ENCODE results near the gene TAS2R8.
"Not testable (repeated sequence)": the region's sequence is repeated elsewhere in the genome, so short reads cannot be mapped to it uniquely, and the experiment has no call there.

Gene TAS2R8, protein sequence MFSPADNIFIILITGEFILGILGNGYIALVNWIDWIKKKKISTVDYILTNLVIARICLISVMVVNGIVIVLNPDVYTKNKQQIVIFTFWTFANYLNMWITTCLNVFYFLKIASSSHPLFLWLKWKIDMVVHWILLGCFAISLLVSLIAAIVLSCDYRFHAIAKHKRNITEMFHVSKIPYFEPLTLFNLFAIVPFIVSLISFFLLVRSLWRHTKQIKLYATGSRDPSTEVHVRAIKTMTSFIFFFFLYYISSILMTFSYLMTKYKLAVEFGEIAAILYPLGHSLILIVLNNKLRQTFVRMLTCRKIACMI

DNA sequence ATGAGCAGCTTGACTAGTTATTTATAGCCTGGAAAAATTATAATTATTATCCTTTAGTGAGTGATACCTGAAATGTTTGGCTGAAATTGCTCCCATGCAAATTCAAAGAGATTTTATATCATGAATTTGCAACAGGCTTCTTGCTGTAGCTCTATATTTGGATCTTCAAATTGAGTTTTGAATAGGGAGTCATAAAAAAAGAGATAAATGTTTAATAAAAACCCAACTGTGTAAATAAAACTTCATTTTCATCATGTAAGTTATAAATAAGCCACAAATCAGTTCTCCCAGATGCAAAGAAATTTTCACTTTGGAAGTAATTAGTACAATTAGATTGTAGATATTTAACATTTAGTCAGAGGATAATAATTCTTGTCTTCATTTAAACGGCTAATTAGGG lies at the start of gene TAS2R8:
TSS of gene TAS2R8 (minus strand) at position 101 of the 400 bp plus-strand sequence. CDS start 306 bp downstream, outside the sequence.
- no peak for DNase-seq

DNA sequence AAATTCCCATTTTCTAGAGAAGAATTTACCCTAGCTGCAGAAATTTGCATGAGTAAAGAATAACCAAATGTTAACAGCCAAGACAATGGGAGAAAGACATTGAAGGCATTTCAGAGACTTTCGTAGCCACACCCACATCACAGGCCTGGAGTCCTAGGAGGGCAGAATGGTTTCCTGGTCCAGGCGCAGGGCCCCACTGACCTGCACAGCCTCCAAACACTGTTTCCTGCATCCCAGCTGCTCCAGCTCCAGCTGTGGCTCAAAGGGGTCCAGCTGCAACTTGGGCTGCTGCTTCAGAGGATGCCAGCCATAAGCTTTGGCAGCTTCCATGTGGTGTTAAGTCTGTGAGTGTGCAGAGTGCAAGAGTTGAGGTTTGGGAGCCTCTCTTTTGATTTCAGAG lies 48.7 kb upstream of the TAS2R8 start:
- DNase-seq = no peak

DNA sequence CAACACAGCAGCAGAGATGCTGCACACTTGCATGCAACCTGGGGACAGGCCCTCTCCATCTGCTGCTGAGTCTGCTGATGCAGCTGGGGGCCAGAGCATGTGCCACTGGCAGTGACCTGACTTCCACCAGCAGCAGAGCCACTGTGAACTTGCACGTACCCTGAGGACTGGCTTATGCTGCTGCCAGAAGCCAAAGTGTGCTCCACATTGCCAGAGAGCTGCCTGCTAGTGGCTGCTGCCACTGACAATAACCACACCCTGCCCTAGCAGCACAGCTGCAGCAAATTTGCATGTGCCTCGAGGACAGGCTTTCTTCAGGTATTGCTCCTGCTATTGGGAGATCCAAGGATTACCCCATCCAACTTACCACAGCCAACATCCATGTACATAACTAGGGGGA lies 46.7 kb upstream of the TAS2R8 start:
- no peak for DNase-seq

DNA sequence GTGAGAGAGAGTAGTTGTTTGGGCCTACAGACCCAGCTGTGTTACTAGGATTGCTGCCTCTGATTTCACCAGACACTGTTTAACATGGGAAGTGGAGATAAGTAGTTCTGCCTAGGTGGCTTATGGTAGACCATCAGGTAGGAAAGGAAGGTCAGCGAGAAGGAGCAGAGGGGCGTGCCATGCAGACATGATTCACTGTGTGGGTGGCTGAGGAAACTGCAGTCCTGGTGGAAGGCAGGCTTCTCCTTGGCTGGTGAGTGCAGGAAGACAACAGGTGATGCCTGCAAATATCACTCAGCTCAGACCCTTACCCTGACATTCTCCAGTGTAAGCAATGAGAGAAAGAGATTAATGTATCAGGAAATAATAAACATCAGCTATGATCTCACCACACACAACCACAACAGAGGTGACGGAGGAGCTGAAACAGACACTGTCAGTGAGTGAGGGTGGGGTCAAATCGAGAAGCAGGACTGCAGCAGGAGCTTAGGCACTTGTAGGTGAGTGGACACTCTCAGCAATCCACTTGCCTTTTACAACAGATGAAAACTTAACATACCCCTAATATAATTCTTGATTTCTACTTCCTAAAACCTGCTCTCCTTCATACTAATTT lies 44.3 kb upstream of the TAS2R8 start:
- no peak for DNase-seq

DNA sequence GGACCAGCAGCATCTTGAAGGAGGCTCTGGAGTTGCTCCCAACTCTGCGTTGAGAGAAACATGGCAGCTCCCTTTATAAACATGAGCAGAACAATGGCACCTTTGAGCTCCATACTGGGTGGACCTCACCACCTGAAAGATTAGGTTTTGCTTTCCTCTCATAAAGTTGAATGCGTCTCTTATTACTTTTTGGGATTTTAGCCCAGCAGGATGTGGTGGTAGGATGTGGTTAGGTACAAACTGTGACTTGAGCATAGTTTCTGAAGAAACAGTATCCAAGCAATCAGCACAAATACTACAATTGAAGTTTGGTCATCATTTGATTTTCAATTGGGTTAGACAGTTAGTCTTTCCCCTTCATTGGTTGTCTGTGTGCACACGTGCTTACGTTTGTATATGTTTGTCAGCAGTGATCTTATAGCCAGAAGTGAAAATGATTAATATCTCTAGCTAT lies 42.4 kb upstream of the TAS2R8 start, which contains the start of gene PRR4:
TSS of gene PRR4 (minus strand) at position 51 of the 454 bp plus-strand sequence. CDS start at position 13, 38 bp downstream.
- no peak for DNase-seq

DNA sequence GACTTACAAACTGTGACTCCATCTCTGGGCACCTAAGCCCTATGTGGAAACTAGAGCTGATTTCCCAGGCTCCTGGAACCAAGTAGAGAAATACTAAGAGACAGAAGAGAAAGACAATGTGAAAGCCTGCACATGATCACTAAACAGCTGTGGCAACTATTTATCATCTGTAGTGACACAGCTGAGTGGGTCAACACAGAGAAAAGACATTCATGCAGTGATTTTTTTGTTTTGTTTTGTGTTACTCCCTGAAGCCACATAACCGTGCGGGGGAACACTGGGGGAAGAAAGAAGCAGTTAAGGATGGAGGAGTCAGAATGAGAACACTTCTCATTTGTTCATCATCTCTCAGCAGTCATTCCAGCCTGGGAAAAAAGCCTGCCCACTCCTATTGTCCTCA lies 40.7 kb upstream of the TAS2R8 start:
- no peak for DNase-seq

DNA sequence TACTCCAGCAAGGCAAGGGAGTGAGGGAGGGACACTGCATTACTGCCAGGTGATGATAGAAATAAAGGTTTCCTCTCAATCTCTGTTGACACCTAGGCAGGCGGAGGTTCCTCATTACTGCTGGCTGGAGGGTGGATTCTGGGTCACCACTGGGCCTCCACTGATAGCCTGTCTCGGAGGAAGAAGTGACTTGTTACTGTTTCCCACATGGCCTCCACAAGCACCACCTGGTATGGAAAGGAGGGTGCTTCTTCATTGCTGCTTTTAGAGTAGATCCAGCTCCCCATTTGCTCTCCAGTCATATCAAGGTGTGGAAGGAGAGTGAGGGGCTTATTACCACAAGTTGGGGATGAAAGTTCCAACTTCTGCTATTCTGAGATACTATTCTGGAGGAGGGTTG lies 35.8 kb upstream of the TAS2R8 start:
- no peak for DNase-seq

DNA sequence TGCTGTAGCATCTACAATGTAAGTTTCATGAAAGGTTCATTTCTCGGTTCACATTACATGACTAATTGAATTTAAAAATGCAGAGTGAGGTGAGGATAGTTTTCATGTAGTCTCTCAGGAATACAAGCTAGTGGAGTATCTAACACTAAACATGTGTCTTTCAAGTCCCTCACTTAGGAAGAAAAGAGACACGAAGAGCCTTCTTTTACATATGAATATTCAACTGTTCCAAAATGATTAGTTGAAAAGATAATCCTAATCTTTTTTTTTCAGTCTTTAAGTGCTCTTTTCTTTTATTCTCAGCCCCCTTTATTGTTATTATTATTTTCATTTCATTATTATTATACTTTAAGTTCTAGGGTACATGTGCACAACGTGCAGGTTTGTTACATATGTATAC lies 31.4 kb upstream of the TAS2R8 start:
- no peak for DNase-seq

DNA sequence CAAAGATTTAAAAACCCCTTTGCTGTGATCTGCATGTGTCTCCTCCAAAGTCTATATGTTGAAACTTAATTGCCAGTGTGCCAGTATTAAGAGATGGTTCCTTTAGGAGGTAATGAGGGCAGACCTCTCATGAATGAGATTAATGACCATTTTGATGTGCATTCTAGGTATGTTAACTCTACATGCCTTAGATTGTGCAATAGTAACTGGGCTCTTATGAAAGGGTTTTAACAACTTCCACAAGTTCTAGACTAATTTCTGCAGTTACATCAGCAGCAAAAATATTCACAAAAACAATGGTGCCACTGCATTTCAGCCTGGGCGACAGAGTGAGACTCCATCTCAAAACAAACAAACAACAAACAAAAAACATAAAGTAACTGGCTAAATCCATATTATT lies 22.9 kb upstream of the TAS2R8 start:
- no peak for DNase-seq

DNA sequence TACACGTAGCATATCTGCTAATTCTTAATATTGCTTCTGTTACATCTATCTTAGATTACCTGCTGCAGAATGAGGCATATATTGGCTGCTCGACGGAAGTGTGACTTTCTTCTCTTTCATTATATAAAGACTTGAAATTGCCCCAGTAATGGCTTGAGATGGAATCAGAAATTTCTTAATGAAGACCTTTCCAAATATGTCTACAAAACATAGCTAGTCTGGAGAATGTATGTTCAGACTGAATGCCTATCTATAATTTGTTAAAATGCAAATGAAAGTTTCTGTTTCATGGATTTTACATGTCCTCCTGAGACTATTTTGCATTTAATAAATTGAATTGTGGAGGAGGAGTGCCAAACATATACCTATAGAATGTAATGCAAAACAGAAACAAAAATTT lies 19.2 kb upstream of the TAS2R8 start, which contains the start of gene TAS2R10:
TSS of gene TAS2R10 (minus strand) at position 101 of the 400 bp plus-strand sequence. CDS start at position 12, 89 bp downstream.
- no peak for DNase-seq

DNA sequence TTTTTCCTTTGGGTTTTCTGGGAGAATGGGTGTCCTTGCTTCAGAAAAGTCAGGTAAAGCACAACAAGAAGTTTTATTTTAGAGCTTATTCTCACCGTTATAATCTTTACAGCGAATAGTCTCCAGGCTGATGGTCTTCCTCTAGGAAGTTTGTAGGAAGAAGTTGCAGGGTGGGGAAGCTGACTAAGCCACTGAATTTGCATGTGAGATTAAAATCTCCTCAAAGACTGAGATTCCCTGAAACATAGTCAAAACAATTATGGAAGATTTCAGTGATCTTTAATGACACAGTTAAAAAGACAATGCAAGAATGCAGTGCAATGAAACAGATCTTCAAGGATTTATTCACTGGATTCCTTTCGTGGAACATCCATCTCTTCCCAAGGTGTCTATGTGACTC lies 17.9 kb upstream of the TAS2R8 start:
- no peak for DNase-seq

DNA sequence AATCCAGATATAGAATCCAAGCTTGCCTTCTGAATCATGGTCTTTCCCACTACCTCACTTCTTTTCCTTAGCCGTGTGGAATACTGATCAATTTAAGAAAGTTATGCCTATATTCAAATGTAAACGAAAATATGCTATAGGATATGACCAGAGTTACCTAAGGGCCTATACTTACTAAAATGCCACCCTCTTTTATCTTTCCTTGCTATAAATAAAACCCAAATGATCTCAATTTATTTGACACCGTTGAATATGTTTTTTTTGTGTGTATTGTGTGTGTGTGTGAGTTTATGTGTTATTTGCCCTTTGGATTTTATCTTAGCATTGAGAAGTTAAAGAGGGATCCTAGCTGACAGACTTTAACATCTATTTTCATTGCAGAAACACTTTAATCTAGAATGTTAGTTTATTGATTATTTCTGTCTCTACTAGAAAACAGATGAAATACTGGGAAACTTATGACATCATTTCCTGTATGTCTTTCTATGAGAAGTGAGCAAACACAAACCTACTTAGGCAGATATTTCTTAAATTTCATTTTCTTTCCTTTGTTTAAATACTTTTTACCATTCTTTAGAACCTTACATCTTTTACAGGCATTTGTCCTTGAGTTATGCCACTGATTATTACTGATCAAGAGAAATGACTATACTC lies 4.9 kb upstream of the TAS2R8 start:
- no peak for DNase-seq

DNA sequence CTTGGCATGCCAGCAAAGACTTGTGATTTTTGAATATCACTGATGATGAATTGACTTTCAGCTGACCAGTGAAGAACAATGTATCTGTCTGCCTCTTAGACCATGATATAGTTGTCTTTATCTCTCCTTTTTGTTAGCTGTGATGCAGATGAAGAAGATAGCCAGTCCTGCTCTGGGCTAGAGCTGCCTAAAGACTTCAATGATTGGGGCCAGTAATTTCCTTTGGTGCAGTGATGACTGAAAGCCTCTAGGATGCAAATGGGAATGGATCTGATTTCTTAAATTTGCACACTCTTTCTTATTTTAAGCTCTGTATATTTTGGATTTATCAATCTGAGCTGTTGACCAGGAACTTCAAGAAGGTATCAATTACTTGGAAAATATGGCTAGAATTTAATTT lies 3.0 kb upstream of the TAS2R8 start, which contains the start of gene TAS2R9:
TSS of gene TAS2R9 (minus strand) at position 101 of the 400 bp plus-strand sequence. CDS start at position 8, 93 bp downstream.
- DNase-seq = no peak

DNA sequence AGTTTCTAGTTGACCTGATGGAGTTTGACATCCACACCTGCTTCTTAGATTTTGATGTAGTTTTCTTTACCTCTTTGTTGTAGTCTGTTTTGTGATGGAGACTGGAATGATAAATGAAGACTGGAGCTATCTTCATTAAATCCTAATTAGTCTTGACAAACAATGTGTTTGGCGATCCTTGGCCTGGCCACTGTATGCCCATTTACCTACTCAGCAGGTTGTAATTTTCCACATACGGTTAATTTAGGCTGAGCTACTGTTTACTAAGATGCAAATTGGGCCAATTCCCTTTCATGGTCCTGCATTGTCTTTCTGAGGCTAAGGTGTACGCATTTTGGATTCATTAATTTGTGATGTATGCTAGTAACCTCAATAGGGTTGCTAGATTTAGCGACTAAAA lies 4.5 kb downstream of the TAS2R8 start, which contains the start of gene TAS2R7:
TSS of gene TAS2R7 (minus strand) at position 41 of the 400 bp plus-strand sequence. CDS start 57 bp downstream, outside the sequence.
- no peak for DNase-seq

DNA sequence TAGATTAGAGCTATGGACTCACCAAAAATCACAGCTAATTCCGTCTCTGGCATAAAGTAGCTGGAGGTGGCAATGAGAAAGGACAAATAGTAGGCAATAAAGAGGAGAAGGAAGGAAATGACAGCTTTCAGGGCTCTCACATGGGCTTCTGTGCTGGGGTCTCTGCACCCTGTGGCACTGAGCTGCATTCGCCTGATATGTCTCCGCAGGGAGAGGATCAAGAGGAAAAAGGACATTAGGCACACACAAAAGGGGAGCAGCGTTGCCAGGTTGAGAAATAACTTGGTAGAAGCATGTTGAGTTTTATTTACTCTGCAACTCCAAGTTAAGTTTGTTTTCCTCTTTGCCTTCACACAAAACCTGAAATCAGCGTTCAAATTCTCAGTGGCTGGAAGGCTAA lies 5.3 kb downstream of the TAS2R8 start:
- DNase-seq = no peak

DNA sequence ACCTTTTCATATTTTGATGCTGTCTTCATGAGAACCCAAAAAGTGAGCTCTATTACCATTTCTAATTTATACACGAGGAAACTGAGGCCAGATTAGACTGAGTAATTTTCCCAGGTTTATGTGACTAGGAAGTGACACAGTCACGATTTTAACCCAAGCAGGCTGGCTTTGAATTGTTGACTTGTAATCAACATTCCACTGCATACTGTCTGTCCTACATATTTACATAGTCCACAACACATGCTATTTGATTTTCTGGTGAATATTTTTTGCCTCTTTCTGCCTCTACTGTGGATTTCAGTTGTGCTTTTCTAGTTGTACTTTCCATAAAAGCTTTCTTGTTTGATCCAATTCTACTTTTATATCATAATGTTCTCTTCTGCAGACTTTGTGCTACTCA lies 12.9 kb downstream of the TAS2R8 start:
- no peak for DNase-seq

DNA sequence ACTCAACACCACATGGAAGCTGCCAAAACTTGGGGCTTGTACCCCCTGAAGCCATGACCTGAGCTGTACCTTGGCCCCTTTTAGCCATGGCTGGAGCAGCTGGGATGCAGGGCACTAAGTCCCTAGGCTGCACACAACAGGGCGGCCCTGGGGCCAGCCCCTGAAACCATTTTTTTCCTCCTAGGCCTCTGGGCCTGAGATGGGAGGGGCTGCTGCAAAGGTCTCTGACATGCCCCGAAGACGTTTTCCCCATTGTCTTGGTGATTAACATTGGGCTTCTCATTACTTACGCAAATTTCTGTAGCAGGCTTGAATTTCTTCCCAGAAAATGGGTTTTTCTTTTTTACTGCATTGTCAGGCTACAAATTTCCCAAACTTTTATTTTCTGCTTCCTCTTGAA lies 15.3 kb downstream of the TAS2R8 start:
- not testable (repeated sequence) for DNase-seq

DNA sequence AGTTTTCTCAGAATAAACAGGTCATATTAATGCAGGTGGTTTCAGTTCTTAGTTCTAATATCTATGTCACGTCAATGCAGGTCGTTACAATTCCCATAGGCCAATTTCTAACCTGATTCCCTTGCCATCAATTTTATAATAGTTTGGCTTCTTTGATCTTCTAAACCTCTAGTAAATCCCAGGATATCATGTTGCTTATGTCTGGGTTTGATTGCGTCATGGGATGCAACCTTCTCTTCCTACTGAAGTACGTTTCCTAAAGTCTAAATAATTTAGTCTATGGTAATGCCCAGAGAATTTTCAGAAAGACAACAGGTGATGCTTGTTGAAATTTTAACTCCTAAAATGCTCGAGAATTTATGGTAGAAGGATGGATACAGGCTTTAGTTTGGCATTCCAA lies 23.8 kb downstream of the TAS2R8 start:
- no peak for DNase-seq

DNA sequence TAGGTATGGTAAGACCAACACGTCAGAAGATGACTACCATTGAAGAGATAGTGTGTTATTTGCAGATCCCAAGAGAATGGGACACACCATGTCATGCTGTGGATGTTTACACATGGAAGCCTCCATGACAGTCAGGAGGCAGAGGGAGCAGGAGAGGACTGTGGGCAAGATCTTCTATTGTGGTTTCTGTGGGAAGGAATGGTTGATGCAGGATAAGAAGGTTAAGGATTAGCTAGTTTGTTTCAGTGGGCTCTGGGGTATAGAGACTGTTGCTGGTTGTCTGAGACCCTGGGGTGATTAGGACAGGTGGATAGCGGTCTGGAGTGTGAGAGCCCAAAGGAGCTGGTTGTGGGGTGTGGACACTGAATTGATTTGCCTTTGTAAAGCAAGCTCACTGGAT lies 28.0 kb downstream of the TAS2R8 start:
- no peak for DNase-seq

DNA sequence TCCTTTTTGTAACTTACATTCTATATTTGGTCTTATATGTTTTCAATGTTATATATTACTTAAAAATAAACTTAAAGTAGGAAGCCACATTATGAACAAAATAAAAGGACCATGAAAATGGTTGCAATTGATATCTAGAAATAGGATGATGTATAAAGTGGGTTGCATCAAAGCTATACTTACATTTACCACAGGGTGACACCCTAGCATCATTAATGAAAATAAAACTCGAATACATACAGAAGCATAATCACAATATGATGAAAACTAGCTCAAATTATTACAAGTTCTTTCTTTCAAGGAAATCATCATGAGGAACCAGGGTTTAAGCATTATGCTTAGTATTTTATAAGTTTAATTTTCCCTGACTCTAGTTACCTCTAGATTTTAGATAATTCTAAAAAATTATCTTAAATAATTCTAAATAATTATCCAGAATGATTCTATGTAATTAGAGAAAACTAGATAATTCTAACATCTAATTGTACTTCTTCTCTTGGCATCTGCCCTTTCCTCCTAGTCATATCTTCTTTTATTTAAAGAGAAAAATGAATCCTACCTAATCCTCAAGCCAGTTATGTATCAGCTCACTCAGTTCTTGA lies 35.9 kb downstream of the TAS2R8 start:
- DNase-seq = no peak

DNA sequence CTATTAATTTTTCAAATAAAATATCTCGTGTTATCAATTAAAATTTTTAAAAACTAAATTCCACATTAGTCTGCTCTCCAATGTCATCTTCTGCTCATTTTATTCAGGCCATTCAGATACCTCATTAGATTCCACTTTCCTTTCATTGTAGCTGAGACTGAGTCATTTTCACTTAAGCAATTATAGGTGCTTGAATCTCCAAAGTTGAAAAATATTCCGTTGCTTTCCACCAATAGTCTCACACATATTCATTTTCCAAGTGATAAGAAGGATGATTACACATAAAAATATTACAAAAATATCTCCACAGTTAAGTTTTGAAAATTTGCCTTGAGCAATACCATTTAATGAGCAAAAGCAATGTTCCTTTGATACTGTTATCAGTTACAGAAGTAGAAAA lies 47.4 kb downstream of the TAS2R8 start:
- DNase-seq = no peak

DNA sequence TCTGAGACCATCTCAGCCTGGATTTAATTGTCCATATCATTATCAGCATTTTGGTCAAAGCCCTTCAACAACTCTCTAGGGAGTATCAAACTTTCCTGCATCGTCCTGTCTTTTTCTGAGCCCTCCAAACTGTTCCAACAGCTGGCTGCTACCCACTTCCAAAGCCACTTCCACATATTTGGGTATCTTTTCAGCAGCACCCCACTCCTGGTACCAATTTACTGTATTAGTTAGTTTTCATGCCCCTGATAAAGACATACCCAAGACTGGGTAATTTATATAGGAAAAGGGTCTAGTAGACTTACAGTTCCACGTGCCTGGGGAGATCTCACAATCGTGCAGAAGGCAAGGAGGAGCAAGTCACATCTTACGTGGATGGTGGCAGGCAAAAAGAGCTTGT lies 50.9 kb downstream of the TAS2R8 start:
- no peak for DNase-seq
